ENCODE measurements around the gene STARD3NL. TPM values are rescaled to one million over a fixed set of nuclear protein-coding genes. Genes with fewer than 3 reads are reported as not detected.

Gene STARD3NL
- 52.9 to 64.7 TPM (median 57.2 TPM) in 5 replicates for total RNA-seq (2022; extraction: Qiagen RNA extraction)

GRCh38 chr7:38178004-38178694 lies at the start of gene STARD3NL:
STARD3NL (plus strand) TSS chr7:38178245; CDS start chr7:38207505, 29,260 bp downstream.

GRCh38 chr7:38273286-38273995 lies 95.4 kb downstream of the STARD3NL start, which contains the start of gene TARP:
TARP (minus strand) TSS chr7:38273636.

